ENCODE measurements around the gene UBE2C.
"Not testable (repeated sequence)": the region's sequence is repeated elsewhere in the genome, so short reads cannot be mapped to it uniquely, and the experiment has no call there.

Gene UBE2C

DNA sequence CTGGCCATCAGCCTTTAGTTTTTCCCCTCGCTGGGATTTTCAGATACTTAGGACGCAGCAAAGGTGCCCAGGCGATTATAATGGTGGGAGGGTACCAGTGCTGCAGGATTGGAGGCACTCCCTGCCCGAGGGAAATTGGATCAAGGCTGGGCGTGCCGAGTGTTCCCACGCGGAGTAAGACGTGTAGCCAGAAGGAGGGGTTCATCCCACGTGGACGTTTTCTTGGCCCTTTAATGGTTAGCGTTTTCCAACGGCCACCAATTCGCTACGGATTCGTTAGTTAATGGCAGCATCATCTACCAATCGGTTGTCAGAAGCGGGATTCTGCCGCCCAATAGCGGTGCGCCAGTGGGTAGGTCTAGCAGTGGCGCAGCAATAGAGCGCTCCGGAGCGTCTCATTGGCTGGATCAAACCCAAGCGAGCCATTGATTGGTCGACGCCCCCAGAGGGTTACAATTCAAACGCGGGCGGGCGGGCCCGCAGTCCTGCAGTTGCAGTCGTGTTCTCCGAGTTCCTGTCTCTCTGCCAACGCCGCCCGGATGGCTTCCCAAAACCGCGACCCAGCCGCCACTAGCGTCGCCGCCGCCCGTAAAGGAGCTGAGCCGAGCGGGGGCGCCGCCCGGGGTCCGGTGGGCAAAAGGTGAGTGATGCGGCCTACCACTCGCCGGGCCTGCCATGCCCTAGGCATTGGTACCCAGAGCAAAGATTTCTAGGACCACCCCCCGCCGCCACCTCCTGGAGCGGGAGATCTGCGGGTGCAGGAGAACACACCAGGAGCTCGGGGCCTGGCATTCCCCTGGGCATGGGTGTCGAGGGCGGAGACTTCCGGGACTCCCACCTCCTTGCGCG is at the start of gene UBE2C:
Gene UBE2C, plus strand, starts transcription at position 488 of the 849 bp plus-strand sequence. Its CDS starts 52 bp downstream, at position 540.
- peak; percentile 85 for DNase-seq (ENCODE audit: low read depth)

DNA sequence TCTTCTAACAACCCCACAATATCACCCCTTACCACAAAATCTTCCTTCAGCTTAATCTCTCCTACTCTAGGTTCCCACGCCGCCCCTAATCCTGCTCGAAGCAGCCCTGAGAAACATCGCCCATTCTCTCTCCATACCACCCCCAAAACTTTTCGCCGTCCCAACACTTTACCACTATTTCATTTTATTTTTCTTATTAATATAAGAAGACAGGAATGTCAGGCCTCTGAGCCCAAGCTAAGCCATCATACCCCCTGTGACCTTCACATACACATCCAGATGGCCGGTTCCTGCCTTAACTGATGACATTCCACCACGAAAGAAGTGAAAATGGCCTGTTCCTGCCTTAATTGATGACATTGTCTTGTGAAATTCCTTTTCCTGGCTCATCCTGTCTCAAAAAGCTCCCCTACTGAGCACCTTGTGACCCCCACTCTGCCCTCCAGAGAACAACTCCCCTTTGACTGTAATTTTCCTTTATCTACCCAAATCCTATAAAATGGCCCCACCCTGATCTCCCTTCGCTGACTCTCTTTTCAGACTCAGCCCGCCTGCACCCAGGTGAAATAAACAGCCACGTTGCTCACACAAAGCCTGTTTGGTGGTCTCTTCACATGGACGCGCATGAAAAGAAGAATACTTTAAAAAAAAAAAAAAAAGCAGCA is 47.7 kb upstream of the UBE2C start:
- not testable (repeated sequence) for DNase-seq (ENCODE audit: low read depth)

DNA sequence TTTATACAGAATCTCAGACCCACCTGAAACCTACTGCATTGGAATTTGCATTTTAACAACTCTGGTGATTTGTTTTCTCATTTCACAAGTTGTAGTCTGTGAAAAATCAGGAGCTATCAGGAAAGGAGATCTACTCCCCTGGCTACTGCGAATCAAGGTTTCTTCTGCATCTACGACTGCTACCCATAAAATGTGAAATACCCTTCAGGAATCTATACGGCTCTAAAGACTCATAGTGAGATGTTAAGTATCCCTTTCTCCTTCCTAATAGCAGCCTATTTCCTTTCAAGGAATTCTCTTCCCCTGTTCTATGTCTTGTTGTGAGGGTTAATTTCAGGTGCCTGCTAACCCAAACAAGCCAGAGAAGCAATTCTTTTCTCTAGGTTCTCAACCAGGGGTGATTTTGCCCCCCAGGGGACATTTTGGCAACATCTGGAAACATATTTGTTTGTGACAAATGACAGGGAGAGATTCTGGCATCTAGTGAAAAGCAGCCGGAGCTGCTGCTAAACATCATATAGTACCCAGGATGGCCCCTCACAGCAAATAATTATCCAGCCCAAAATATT is 47.1 kb upstream of the UBE2C start:
- DNase-seq (ENCODE audit: low read depth), result no peak

DNA sequence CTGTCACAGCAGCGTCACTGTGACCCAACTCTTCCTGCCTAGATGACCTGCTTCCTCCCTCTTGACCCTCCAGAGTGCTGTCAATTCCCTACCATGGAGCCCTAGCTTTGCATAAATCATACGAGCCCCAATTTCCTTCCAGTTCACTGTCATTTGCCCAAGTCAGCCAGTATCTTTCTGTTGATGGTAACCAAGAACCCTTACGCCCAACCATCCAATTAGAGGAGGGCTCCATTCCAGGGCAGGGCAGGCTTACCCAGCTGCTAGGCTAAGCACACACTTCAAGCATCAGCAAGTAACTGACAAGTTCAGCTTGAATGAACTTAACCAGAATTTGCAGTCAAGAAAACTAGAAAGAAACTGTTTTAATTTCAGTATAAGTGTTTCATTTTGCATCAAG is 46.5 kb upstream of the UBE2C start:
- DNase-seq (ENCODE audit: low read depth), result no peak

DNA sequence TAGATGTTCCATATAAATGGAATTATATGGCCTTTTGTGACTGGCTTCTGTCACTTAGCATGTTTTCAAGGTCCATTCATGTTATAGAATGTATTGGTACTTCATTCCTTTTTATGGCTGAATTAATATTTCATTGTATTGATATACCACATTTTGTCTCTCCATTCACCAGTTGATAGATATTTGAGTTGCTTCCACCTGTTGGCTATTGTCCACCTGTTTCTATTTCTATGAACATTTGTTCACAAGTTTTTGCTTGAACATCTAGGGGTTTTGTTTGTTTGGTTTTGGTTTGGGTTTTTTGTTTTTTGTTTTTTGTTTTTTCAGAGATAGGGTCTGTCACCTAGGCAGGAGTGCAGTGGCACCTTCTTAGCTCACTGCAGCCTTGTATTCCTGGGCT is 44.0 kb upstream of the UBE2C start:
- DNase-seq (ENCODE audit: low read depth), result no peak

DNA sequence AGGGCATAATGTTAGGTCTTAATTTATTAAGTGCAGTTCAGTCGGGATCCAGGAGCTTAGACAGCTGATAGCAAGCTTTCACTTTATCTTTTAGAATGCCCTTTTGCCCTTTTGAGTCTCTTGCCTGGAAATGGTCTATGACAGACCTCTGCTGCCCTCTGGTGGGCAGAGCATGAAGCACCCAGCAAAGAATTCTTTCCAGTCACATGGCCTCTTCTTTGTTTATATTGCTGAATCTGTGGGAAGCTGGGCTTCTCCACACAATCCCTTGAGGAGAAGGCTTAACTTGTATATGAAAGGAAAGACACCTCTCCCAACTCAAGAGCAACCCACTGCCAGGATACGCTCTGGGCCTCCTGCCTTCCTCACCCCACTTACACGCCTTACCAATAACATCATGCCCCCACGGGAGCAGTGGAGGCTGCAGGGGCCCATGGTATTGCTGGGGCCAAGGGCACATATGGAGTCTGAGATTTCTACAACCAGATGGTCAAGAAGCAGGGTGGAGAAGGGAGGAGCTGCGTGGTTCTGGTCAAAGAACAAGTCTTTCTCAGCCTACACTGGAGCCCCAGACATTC is 41.2 kb upstream of the UBE2C start:
- peak; percentile 74 for DNase-seq (ENCODE audit: low read depth)

DNA sequence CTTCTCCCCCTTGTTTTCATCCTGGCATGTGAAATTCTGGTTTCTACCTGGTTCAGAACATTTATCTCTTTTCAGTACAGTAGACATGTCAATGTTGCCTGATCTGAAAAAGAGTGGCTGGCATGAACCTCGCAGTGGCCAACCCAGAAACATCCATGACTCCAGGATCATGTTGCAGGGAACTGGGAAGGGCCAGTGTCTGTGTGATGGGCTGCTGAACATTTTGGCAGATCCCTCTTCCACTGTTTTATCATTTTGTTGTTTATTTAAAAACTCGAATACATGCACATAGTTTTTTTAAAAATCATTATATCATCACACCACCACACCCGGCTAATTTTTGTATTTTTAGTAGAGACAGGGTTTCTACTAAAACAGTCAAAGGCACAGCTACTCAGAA is 39.8 kb upstream of the UBE2C start:
- no peak for DNase-seq (ENCODE audit: low read depth)

DNA sequence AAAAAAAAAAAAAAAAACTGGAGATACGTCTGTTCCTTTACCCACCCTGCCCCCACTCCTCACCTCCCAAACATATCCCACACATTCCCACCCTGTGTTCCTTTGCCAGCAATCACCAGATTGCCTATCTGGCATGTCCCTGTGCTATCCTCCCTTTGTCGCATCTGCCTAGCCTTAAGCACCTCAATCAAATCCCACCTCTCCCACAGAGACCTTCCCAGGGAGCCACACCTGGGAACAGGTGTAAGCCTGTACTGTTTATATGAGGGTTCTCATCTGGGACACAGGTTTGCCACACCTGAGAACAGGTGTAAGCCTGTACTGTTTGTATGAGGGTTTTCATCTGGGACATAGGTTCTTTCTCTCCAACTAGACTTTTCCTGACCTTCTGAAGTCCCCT is 37.5 kb upstream of the UBE2C start:
- DNase-seq (ENCODE audit: low read depth), result no peak

DNA sequence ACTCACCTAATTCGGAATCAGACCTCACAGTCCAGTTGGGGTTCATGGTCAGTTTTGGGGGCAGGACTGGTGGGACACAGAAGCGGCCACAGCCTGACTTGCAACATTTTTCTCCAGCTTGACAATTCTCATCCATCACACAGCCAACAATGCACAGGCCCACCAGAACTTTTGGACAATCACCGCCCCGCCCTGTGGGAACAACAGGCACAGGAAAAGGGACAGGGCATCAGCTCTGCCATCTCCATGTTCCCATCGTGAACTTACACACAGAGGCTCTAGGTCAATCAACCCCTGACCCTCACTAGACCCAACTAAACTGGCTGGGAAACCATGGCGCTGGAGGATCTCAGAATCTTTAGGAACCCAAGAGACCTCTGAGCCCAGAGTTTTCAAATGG is 37.0 kb upstream of the UBE2C start:
- DNase-seq (ENCODE audit: low read depth), result no peak

DNA sequence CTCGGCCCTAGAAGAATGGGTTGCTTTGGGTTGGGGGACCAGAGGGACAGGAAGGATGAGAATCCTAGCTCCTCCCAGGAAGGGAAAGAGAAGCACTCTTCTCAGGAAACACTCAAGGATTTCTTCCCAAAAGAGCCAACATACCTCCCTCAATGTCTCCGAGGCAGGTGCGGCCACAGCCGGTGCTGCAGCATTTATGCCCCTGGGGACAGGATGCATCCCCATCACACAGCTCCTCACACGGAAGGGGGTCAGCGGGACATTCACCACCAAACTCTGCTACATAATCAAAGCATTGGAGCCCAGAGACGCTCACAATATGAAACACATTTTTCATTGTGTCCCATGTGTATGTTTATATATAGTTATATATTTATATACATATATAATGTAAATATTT is 35.5 kb upstream of the UBE2C start:
- DNase-seq (ENCODE audit: low read depth), result no peak

DNA sequence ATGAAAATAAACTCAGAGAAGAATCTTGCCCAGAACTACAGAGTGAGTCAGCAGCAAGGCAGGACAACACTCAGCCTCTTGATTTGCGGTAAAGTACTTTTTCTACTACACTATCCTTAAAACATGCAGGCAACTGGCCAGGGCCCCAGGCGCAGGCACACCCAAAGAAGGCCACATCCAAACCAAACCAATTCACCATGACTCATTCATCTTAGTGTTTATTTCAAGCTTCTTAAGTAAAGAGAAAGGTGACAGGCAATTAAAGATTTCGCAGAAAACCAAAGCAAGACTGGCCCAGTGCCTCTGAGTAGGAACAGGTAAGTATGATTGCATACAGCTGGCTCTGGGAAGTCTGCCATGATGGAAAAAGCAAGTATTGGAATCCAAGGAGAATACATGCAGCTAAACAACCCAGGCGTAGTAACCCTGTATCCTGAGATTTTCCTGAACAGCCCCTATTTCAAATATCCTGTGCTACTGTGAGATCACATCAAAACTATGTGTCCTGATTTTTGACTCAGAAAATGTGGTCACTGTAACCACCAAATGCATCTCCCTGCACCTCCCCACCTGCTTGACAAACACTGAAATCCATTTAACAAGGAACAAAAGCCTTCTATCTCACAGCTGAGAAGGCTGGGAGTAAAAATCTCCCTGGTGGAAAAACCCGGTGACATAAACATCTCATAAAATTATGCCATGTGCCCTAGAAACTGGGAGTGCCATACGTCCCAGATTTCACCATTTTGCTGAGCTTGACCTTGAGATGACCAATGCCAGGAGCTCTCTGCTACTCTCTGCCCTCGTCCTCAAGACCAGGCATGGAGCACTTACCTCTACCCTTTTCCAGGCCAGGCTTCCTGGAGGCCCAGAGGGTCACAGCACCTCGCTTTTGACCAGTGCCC is 33.2 kb upstream of the UBE2C start:
- no peak for DNase-seq (ENCODE audit: low read depth)

DNA sequence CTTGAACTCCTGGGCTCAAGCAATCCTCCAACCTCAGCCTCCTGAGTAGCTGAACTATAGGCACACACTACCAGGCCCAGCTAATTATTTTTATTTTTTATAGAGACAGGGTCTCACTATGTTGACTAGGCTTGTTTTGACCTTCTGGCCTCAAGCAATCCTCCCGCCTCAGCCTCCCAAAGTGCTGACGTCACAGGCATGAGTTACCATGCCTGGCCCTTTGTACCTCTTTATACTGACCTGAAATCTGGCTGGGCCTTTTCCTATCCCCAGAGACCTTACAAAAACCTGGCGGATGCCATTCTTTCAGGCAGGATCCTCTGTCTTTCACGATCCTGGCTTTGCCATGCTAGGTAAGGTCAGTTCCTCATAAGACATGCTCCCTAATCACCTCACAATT is 32.3 kb upstream of the UBE2C start:
- no peak for DNase-seq (ENCODE audit: low read depth)

DNA sequence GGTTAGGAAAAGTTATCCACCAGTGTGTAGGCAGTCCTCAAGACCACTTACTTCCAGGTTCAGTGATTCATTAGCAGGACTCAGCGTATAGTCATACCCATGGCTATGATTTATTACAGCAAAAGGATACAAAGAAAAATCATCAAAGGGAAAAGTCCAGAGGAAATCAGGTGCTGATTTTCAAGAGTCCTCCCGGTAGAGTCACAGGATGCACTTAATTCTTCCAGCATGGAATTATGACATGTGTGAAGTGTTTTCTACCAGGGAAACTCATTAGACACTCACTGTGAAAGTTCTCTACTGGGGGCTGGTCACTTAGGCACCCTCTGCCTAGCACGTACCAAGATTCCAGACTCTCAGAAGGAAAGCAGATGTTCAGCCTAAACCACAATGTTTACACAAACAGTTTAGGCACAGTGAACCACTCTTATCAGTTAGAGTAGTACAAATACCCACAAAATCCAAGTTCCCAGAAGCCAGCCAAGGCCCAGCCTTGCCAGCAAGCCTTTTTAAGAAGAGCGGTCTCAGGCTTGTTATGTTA is 31.0 kb upstream of the UBE2C start:
- no peak for DNase-seq (ENCODE audit: low read depth)

DNA sequence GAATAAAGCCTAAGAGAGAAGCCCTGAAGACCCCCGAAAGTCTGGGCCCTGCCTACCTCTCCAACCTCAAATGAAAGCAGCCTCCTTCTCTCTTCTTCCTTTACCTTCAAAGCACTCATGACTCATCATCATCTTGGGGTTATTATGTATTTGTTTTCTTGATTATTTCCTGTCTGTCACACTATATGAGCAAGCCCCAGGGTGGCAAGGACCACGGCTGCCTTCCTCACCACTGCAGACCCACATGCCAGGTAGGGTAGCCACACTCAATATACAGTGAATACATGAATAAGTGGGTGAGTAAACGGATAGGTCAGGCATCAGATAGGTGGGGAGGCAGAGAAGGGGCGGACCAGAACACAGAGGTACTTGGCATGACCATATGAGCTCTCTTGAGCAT is 29.6 kb upstream of the UBE2C start:
- DNase-seq (ENCODE audit: low read depth), result no peak

DNA sequence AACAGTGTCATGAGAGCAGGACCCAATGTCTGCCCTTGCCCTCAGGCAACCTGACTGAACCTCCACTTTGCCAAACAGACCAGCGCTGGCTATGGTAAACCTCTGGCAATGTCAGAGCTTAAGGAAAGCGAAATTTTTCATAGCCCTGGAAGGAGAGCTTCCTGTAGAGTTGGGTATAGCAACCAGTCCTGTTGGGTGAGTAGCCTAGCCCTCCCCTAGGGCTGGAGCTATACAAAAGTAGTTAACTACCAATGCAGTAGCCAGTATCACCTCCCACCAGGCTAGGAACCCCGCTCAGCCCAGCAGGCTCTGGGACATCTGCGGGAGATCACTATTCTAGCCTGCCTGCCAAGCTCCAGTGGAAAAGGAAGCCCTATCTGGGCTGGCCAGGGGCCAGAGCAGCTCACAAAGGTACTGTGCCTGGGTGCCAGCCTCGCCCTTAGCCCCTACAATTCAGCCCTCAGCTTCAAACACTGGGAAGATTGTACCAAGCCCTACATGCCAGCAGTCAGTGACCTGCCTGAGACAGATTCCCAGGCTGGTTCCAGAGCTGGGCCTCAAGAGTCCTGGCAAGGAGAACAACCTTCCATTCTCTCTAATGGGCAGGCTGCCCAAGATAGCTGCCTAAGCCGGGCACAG is 28.7 kb upstream of the UBE2C start:
- DNase-seq (ENCODE audit: low read depth), result no peak

DNA sequence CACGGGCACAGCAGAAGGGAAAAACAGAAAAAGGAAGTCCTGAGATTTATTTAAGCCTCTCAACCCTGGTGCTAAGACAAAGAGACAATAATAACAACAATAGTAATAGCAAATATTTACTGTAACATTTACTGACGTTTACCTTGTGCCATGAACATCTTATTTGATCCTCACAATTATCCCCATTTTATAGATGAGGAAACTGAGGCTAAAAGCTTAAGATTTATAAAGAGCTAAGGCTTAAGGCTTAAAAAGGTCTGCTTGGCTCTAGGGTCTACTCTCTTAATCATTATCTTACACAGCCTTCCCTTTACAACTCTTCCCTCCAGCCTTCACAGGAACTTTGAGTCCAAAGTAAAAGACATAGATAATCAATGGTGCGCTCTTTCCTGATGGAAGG is 24.1 kb upstream of the UBE2C start:
- no peak for DNase-seq (ENCODE audit: low read depth)

DNA sequence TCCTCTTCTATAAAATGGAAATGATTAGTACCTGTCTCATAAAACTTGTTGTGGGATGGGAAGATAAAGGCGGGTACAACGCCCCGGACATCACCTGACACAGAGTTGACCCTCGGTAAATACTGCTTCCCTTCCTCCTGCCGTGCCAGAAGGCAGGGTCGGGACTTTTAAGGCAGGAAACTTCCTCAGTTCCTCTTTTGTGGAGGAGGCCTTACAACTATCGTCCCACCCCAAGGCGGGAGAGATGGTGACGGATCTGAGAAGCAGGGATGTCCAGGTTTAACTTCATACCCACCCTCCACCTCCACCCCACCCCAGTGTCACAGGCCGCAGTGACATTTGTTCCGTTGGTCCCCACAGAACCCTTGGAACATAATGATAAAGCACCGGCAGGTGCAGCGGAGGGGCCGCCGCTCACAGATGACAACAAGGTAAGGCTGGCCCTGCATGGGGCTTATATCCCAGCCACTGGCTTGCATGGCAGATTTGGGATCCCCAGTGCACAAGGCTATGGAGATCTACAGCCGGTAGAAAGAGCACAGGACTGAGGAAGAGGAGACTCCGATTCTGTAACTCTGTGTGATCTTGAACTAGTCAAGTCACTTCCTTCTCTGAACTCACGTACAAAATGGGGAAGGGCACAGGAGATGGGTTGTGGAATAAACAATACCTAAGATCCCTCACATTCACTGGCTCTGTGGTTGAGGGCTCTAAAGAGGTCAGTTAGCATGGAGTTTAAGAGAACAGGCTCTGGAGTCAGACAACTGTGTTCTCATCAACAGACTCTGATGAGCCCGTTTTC is 19.9 kb upstream of the UBE2C start:
- no peak for DNase-seq (ENCODE audit: low read depth)

DNA sequence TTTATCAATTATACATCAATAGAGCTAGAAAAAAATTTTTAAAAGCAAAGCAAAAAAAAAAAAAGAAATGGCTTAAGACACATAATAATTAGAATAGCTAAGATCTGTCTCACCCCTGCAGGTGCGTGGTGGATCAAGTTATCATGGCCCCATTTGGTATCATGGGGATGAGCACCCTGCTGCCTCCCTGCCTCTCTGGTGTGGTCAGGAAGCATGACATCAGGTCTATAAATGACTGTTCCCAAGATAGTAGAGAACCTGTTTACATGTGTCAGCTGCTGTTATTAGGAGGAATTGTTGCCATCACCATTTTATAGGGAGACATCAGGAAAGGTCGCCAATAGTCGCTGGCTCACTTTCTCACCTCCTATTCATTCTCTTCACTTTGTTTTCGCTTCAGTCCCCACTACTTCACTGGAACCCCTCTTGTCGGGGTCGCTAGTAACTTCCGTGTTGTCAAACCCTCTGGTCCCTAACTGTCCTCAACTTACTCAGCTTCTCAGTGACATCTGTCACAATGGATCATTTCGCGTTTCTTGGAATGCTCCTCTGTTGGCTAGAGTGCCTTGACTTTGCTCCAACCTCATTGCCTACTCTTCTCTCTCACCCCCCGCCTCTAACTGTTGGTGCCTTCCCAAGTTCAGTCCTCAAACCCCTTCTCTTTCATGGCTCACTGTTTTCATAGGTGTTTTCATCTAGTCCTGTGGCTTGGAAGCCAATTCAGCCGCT is 15.9 kb upstream of the UBE2C start:
- no peak for DNase-seq (ENCODE audit: low read depth)

DNA sequence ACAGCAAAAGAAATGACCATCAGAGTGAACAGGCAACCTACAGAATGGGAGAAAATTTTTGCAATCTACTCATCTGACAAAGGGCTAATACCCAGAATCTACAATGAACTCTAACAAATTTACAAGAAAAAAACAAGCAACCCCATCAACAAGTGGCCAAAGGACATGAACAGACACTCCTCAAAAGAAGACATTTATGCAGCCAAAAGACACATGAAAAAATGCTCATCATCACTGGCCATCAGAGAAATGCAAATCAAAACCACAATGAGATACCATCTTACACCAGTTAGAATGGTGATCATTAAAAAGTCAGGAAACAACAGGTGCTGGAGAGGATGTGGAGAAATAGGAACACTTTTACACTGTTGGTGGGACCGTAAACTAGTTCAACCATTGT is 14.9 kb upstream of the UBE2C start:
- DNase-seq (ENCODE audit: low read depth), result not testable (repeated sequence)

DNA sequence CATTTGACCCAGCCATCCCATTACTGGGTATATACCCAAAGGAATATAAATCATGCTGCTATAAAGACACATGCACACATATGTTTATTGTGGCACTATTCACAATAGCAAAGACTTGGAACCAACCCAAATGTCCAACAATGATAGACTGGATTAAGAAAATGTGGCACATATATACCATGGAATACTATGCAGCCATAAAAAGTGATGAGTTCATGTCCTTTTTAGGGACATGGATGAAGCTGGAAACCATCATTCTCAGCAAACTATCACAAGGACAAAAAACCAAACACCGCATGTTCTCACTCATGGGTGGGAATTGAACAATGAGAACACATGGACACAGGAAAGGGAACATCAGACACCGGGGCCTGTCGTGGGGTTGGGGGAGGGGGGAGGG is 14.5 kb upstream of the UBE2C start:
- DNase-seq (ENCODE audit: low read depth), result not testable (repeated sequence)
